Posterior cingulate gyrus (tissue), 11 donors: ENCODE measurements around the gene KCNQ1.
A peak's percentile ranks its signal among the peaks of the same experiment; 100 is the strongest.

Source experiments
- DNase-seq, 10 donors: peaks; one replicate each; pipeline versions ENCODE4 v3.0.0 to v3.0.0-alpha.2; 2020 to 2021; ENCODE audit warnings: mixed read lengths in 3 of 10
- intact Hi-C: fragments of 100-400 bp; cut with DNase I; formaldehyde crosslinking; loops from one replicate; pipeline ENCODE4 v1.15.1; 2023

Gene KCNQ1

GRCh38 chr11:2696455-2696854, 251.6 kb downstream of the KCNQ1 start:
- intact Hi-C loops = loop anchor here (5.0 kb wide), 1 partner anchor 164 kb away; no protein-coding TSS in a partner anchor
- peak in 3 of 10 donors; percentile 3 to 20 (median 12) for DNase-seq

GRCh38 chr11:2697866-2698265, 253.1 kb downstream of the KCNQ1 start:
- intact Hi-C loops = loop anchor here (1.0 to 5.0 kb wide), 2 partner anchors 166 to 187 kb away; partner anchors contain the start of gene CDKN1C

GRCh38 chr11:2698386-2699184, 253.8 kb downstream of the KCNQ1 start:
- peak in 4 of 10 donors; percentile 5 to 57 (median 44) for DNase-seq
- intact Hi-C loops = loop anchor here (1.0 to 5.0 kb wide), 2 partner anchors 166 to 187 kb away; partner anchors contain the start of gene CDKN1C

More at GRCh38 chr11:2697866-2698265, 253.1 kb downstream of the KCNQ1 start:
- no peak for DNase-seq

GRCh38 chr11:2699185-2699530, 254.3 kb downstream of the KCNQ1 start:
- intact Hi-C loops = loop anchor here (5.0 kb wide), 1 partner anchor 167 kb away; no protein-coding TSS in a partner anchor
- peak in 4 of 10 donors; percentile 7 to 85 (median 74) for DNase-seq

GRCh38 chr11:2699531-2700414, 255.0 kb downstream of the KCNQ1 start, which contains the start of gene KCNQ1OT1:
TSS of gene KCNQ1OT1 (minus strand) at chr11:2699994.
- DNase-seq = peak; percentile 86 to 99 (median 88)
- intact Hi-C loops = loop anchor here (5.0 kb wide), 3 partner anchors 78 to 168 kb away; no protein-coding TSS in a partner anchor

GRCh38 chr11:2700415-2701211, 255.8 kb downstream of the KCNQ1 start:
- peak in 8 of 10 donors; percentile 34 to 90 (median 60) for DNase-seq
- intact Hi-C loops = loop anchor here (5.0 kb wide), 2 partner anchors 77 to 167 kb away; no protein-coding TSS in a partner anchor

GRCh38 chr11:2701230-2701629, 256.4 kb downstream of the KCNQ1 start:
- peak in 3 of 10 donors; percentile 29 to 73 (median 54) for DNase-seq
- intact Hi-C loops = loop anchor here (5.0 kb wide), 2 partner anchors 76 to 166 kb away; no protein-coding TSS in a partner anchor

GRCh38 chr11:2701898-2702434, 257.2 kb downstream of the KCNQ1 start:
- DNase-seq = peak in 3 of 10 donors; percentile 4 to 51 (median 35)

GRCh38 chr11:2702771-2703362, 258.1 kb downstream of the KCNQ1 start:
- intact Hi-C loops = loop anchor here (5.0 kb wide), 2 partner anchors 74 to 164 kb away; no protein-coding TSS in a partner anchor
- DNase-seq = peak in 4 of 10 donors; percentile 29 to 83 (median 69)

More at GRCh38 chr11:2701898-2702434, 257.2 kb downstream of the KCNQ1 start:
- intact Hi-C loops = loop anchor here (5.0 kb wide), 2 partner anchors 75 to 165 kb away; no protein-coding TSS in a partner anchor

- intact Hi-C loops = loop anchor here (5.0 kb wide), 2 partner anchors 74 to 164 kb away; no protein-coding TSS in a partner anchor
- DNase-seq = peak in 3 of 10 donors; percentile 39 to 70 (median 51)
Observed at GRCh38 chr11:2703363-2704141, 258.7 kb downstream of the KCNQ1 start.

GRCh38 chr11:2704356-2704755, 259.5 kb downstream of the KCNQ1 start:
- intact Hi-C loops = loop anchor here (5.0 kb wide), 2 partner anchors 73 to 163 kb away; no protein-coding TSS in a partner anchor
- peak in 3 of 10 donors; percentile 23 to 59 (median 47) for DNase-seq

GRCh38 chr11:2704896-2705606, 260.2 kb downstream of the KCNQ1 start:
- DNase-seq = peak in 3 of 10 donors; percentile 30 to 80 (median 77)
- intact Hi-C loops = loop anchor here (5.0 kb wide), 2 partner anchors 72 to 162 kb away; no protein-coding TSS in a partner anchor

- intact Hi-C loops = no loop called here
Observed at GRCh38 chr11:2706321-2706720, 261.5 kb downstream of the KCNQ1 start.

GRCh38 chr11:2707736-2708135, 262.9 kb downstream of the KCNQ1 start:
- intact Hi-C loops = no loop called here
- peak in 3 of 10 donors; percentile 6 to 53 (median 46) for DNase-seq

More at GRCh38 chr11:2706321-2706720, 261.5 kb downstream of the KCNQ1 start:
- DNase-seq = peak in 4 of 10 donors; percentile 9 to 64 (median 23)

- intact Hi-C loops = no loop called here
- DNase-seq = peak in 4 of 10 donors; percentile 26 to 84 (median 60)
Observed at GRCh38 chr11:2708151-2708581, 263.4 kb downstream of the KCNQ1 start.

- peak in 3 of 10 donors; percentile 13 to 49 (median 38) for DNase-seq
- intact Hi-C loops = no loop called here
Observed at GRCh38 chr11:2708757-2709281, 264.0 kb downstream of the KCNQ1 start.
